Activated CD4-positive, CD25-positive, alpha-beta regulatory T cell (primary cell): Measurements from ENCODE around the gene CDKN2D.
"Not testable (repeated sequence)": the region's sequence is repeated elsewhere in the genome, so short reads cannot be mapped to it uniquely, and the experiment has no call there.

Source experiments
- DNase-seq, 4 experiments: peaks; one replicate each; lab custom pipeline; 2025; lab: John Stamatoyannopoulos, UW

CDKN2D gene

DNA sequence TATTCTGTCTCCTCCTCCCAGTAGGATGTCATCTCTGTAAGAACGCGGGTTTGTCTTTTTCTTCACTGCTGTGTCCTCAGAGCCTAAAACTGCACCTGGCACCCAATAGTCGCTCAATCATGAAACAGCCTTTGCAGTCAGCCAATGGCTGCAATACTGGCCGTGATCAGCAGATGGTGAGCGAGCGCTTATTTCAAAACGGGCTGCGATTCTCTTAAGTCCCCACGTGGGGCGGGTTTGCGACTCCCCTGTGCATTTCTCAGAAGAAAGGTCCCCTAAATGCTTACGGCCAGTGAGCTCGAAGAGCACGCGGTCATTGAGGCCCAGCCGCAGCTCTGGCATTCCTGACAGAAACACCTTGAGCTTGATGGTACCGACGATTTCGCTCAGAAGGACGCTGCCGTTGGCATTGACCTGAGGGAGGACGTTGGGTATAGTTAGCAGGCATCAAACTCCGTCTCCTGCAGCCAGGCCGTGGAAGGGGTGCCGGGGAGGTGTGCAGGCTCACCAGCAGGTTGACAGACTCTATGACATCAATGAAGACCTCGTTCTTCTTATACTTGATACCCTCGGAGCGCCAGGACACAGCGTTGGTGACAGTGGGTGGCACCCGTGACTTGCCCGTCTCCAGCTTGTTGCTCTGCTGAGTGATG, 12.3 kb upstream of the CDKN2D start:
- DNase-seq: peak; percentile 73 to 91 (median 76)

DNA sequence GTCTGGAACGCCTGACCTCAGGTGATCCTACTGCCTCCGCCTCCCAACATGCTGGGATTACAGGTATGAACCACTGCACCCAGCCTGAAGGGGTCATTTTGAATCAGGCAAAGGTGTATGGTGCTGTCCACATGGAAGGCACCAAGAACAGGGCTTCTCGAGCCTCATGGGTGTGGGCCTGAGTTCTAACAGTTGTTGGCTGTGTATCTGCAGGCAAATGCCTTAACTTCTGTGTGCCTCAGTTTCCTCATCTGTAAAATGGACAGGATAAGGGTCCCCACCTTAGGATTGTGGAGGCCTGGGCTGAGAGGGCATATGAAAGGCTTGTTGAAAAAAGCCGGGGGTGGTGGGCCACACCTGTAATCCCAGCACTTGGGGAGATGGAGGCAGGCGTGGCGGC, 9.2 kb upstream of the CDKN2D start:
- no peak for DNase-seq

DNA sequence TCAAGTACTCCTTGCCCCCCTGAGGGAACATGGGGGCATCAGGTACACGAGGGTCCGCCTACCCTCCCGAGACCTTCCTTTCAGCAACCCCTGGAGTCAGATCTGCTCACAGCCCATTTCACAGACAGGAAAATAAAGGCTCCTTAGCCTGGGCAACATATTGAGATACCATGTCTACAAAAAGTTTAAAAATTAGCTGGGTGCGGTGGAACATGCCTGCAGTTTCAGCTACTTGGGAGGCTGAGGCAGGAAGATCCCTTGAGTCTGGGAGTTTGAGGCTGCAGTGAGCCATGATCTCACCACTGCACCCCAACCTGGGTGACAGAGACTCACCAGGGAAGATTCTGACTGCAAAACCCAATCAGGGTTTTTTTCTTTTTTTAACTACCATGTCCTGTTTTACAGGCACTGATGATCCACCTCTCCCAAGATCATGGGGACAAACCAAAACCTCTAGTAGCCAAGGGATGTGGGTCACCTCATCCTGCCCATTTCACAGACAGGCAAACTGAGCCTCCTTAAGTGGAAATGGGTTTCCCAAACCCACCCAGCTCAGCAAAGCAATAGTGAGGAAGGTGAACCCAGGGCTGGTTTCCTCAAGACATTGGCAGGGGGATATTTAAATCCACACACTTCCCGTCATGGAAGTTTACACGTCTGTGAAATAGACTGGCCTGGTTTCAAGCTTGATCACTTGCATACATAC, 6.4 kb upstream of the CDKN2D start:
- DNase-seq: no peak

DNA sequence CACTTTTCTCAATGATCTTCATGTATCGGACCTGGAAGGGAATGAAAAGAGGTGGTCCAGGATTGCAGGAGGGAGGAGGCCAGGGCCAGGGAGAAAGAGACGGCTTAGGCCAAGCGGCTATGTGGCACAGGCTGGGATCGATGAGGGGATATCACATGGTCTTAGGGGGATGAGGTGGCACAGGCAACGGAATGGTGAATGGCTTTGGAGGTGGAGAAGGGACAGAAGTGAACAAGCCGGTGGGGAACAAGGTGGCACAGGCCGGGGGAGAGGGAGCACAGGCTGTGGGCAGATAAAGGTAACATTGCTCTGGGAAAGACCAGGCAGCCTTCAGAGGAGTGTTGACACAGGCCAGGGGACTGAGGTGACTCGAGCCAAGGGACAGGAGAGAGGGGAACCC, 5.7 kb upstream of the CDKN2D start:
- no peak for DNase-seq

DNA sequence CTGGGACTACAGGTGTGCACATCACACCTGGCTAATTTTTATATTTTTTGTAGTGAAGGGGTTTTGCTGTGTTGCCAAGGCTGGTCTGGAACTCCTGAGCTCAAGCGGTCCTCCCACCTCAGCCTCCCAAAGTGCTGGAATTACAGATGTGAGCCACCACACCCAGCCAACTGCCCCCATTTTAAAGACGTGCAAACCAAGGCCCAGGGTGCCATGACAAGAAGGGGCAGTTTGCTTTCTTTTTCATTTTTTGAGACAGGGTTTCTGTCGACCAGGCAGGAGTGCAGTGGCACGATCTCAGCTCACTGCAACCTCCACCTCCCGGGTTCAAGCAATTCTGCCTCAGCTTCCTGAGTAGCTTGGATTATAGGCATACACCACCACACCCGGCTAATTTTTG, 5.0 kb upstream of the CDKN2D start:
- not testable (repeated sequence) for DNase-seq

DNA sequence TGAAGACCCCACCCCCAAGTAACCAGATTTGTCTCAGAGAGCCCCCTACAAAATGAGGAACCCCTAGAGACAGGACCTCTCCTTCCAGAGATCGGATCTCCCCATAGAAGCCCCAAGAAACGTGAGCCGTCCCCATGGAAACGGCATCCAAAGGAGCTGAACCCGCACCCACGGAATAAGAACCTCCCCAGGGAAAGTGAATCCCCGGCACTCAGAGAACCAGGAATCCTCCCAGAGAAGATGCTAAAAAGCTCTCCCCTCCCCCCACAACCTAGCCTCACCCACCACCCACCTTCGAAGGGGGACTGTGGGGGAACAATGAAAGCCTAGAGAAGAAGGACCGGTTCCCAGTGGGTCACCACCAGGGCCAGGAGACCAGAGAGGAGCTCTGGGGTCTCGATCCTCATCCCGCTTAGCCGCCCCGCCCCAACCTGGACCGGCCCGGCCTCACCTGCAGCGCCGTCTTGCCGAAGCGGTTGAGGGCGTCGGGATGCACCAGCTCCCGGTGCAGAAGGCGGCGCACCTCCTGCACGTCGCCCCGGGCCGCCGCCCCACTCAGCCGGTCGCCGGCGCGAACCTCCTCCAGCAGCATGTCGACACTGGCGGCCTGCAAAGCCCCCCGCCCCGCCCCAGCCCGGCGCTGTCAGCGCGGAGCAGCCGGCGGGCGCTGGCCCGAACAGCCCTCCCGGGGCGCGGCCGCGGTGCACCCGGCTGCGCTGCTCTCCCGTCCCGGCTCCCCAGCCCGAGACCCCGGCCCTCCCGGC, 535 bp downstream of the CDKN2D start:
- DNase-seq: peak in 3 of 4 experiments; percentile 55 to 74 (median 72)

DNA sequence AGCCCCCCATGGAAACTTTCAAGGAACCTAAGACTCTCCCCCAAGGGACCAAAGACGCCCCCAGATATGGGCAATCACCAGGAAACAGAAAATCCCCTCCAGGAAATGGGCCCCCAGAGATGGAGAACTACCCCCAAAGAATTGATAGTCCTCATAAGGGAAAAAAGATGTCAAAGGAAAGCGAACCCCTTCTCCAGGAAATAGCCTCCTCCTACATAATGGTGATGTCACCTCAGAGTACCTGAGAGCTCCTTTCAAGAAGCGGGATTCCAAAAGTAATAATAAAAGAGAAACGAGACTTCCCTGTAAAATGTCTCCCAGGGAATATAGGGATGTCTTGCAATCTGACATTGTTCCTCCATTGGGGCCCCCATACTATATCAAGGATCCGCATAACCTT, 1.1 kb downstream of the CDKN2D start:
- DNase-seq: no peak

DNA sequence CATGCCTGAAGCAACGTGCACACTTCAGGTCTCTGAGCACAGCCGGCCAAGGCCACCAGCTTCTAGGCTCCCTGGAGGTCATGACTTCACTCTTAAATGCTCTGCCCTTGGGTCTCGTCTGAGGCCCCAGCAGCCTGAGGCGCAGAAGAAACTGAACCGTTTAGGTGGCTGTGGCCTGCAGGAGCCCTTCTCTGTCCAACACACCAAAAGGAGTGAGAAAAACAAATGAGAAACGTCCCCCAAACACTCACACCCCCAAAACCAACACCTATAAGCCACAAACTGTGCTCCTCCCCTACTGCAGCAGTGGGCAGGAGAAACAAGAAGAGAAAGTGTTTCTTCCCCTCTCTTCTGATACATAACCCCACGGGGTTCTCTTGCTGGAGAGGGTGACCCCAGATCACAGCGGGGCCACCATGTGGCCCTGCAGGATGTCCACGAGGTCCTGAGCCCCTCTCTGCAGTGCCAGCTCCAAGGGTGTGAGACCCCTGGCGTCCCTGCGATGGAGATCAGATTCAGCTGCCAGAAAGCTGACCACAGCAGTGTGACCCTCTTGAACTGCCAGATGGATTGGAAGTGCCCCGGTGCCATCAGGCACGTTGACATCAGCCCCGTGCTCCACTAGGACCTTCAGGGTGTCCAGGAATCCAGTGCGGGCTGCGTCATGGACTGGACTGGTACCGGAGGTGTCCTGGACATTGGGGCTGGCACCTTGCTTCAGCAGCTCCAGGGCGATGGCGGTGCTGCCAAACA, 1.9 kb downstream of the CDKN2D start:
- no peak for DNase-seq

DNA sequence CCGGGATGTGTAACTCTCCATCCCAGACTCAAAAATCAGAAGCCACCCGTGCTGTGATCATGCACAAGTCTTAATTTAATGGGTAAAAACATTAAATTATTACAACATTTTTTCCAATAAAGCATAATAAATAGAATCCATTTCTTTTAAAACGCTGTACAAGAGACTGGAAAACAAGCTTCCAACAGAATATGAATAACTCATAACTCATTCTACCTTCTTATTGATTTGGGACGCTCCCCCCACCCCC, 2.4 kb downstream of the CDKN2D start:
- no peak for DNase-seq

DNA sequence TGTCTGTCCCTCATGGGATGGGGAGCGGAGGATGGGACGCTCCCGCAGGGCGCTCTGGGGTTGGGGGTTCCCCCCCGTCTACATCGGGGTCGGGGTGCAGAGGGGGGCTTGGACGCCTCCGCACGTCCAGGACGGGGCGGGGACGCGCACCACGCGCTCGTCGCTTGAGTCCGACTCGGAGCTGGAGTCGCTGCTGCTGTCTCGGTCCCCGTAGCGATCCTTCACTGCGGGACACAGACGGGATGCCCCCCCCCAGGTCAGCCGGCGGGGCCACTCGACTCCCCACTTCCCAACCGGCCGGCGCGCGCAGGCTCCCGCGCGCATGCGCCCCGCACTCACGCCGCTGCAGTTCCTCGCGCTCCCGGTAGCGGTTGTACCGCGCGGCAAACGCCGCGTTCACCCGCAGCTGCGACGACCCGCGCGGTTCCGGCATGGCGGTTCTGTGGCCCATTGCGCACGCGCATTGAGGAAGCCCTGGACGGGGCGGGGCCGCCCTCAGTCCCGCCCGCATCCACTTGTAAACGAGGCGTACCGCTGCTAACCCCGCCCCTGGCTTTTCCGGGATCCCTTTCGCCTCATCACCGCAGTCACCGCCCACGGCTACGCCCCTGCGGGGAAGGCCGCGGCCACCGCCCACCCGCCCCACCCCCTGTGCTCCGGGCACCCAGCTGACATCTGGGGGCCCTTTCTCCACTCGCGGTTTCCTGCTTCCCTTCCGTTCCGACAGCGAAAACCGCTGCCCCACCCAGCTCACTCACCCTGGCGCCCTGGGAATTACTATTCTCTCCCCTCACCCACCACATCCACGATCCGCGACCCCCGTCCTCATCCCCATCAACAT, 3.0 kb downstream of the CDKN2D start, which contains the start of gene KRI1:
KRI1 (minus strand) TSS at position 444 of the 841 bp plus-strand sequence; CDS start at position 433, 11 bp downstream.
- peak; percentile 92 to 99 (median 95) for DNase-seq

DNA sequence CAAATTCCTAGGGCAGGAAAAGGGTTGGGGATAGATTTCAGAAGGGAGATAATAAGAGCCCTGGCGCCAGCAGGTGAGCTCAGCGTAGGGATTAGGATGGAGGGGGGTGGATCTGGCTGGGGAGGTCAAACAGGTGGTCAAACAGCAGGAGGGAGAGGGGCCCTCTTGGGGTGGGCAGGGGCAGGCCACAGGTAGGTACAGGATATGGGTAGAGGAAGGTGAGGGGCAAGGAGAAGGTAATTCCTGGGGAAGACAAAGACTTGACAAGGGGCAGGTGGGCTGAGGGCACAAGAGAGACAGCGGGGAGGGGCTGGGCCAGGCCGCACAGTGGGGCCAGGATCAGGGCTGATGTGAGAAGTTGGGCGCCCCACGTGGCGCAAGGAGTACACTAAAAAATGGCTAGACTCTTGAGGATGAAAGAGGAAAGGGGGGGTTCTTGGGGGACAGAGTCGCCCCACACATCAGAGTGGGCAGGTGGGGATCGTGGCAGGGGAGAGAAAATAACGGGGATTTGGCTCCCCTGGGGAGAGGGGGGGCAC, 3.7 kb downstream of the CDKN2D start:
- DNase-seq: peak in 2 of 4 experiments; percentile 20 to 32

DNA sequence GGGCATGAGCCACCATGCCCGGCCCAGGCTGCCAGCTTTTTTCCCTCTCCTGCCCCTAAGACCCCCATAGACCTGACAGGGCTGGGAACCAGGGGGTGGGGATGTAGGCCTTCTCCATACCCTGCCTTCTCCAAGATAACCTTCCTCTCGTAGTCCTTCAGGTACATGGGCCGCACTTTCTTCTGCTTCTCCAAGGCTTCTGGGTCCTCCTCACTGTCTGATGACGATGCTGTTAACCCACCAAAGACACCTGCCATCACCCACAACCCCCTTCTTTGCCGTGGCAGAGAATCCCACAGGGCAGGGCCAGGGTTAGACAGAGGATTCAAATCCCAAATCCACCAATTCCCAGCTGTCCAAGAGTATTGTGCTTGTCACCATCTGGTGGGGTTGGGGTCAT, 6.2 kb downstream of the CDKN2D start:
- no peak for DNase-seq

DNA sequence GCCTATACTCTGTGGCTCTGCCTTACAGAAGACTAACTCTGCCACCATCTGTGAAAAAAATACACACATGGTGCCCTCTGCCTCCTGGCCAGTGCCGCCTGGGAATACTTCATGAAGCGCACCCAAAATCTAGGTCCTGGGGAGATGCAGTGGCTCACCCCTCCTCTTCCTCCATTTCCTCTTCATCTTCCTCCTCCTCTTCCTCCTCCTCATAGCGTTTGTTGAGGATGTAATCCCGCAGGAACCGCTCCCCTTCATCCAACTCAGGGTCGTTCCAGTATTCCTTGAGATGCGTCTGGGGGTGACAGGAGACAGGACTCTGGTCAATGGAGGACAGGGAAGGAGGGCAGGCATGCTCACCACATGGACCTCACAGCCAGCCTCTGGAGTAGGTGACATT, 8.6 kb downstream of the CDKN2D start:
- no peak for DNase-seq

DNA sequence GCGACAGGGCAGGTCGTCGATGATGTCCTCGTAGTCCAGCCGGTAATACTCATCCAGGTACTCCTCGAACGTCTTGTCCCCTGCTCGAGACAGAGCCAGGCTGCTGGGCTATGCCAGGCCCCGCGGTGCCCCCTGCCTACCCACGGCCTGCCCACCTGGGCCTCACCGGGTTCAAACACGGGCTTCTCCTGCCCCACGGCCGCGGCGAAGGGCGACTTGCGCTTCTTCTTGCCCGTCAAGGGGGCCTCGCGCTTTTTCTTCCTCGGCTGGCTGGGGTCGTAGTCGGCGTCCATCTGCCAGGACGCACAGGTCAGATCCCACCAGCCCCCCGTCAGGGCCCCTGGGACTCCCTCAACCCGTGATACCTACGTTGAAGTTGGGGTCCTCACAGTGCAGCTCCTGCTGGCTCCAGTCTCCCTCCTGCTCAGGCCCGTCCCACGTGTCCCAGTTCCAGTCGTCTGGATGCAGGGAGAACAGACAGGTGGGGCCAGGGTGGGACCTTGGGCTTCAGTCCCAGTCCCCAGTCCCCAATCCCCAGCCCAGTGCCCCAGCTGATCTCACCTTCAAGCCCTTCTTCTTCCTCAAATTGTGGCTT, 11.1 kb downstream of the CDKN2D start:
- DNase-seq: no peak

DNA sequence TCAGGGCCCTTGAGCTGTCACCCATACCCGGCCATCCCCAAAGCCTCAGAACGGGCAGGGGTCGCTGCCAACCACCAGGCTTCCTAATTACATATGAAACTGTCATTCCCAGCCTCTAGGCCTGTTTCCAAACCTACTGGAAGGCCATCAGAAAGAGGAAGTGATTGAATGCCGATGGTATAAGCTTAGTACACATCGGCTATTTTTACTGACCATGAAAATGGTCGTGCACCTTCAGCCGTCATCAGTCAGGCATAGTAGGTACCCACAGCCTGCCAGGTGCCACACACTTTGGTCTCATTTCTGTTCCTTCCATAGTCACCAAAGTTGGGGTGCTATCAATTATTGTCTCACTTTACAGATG, 13.2 kb downstream of the CDKN2D start:
- DNase-seq: no peak

DNA sequence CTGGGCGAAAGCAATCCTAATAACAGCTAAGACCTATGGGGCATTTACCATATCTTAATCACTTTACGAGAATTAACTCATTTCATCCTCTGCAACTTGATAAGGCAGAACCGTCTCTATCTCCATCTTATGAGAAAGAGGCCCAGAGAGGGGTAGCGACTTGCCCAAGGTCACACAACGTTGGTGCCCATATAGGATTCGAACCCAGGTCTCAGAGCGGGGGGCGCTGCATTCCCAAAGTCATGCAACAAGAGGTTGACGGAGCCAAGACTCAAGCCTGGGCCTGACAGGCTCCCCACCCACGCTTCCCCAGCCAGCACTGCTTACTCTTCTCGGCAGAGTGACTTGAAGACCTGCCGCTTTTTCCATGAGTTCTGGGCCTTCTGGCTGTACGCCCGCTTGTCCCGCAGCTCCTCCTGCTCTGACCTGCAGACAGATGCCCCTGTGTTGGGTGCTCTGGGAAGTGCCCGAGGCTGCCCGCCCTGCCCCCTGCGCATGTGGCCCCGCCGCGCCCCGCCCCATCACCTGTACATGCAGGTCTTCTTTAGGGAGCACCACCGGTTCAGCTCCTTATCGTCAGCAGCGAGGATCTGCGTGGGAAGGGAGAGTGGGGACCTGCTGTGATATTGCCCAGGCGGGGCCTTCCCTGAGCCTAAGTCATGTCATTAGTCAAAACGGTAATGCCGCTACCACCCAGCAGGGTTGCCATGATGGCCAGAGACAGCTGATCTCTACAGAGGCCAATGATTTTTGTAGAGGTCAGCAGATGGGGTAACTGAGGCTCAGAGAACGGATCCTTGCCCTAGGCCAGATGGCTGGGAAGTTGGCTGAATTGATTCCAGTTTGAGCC, 13.8 kb downstream of the CDKN2D start:
- DNase-seq: no peak

DNA sequence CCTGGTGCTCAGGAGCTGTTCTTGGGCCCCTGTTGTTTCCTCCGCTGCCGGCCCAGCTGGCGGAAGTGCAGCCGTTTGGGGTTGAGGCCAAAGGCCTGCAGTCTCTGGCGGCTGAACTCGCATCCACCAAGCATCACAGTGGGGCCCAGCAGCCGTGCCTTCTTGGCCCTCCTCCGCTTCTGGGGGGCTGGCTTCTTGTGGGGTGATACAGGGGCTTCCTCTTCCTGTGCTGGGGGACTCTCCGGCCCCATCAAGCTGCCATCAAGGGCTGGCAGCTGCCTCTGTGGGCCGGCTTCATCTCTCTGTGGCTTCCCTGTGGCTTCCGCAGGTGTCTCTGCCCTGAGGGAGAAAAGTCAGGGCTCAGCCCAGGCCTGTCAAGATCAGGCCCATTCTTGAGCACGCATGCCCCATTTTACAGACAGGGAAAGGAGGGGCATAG, 14.8 kb downstream of the CDKN2D start:
- DNase-seq: peak in 1 of 4 experiments; percentile 51

DNA sequence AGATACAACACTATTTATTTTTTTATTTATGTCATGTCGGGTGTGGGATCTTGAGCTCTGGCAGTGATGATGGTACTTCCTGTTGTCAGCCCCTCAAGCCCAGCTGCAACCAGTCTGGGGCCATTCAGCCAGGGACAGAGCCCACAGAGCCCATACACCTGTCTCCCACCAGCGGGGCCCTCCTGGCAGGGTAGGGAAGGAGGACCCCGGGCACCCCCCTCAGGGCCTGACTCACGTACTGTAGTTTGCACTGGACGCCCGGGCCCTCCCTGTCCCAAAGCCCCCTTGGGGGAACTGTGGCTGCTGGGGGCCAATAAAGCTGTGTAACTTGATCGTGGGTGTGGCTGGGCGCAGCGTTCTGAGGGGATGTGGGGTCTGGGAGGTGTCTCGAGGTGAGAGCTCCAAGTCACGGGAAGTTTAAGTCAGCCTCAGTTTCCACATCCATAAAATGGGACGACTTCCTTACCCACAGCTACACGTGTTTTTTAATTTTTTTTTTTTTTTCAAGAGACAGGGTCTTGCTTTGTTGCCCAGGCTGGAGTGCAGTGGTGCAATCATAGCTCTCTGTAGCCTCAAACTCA, 15.6 kb downstream of the CDKN2D start:
- DNase-seq: no peak

DNA sequence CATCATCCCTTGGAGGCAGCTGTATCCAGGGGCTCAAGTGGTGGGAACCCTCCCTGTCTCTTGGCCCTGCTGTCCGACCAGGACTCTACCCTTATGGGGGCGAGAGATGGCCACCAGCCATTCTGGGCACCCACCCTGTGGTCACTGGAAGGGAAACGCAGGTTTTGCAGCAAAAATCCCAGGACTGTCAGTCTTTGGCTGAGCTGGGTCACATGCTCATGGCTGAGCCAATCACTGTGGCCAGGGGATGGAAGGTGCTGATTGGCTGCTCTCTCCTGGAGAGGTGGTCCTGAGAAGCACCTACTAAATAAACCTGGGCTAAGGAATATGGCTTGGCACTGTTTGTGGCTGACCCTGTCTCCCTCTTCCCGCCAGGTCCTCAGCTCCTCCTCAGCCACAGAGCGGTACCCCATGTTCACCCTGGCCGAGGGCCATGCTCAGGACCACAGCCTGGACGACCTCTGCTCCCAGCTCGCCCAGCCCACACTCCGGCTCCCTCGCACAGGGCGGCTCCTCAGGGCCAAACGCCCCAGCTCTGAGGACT, 16.2 kb downstream of the CDKN2D start:
- DNase-seq: no peak
